ENCODE measurements around the gene EXTL2.
"Not testable (repeated sequence)": the region's sequence is repeated elsewhere in the genome, so short reads cannot be mapped to it uniquely, and the experiment has no call there.

Gene EXTL2

DNA sequence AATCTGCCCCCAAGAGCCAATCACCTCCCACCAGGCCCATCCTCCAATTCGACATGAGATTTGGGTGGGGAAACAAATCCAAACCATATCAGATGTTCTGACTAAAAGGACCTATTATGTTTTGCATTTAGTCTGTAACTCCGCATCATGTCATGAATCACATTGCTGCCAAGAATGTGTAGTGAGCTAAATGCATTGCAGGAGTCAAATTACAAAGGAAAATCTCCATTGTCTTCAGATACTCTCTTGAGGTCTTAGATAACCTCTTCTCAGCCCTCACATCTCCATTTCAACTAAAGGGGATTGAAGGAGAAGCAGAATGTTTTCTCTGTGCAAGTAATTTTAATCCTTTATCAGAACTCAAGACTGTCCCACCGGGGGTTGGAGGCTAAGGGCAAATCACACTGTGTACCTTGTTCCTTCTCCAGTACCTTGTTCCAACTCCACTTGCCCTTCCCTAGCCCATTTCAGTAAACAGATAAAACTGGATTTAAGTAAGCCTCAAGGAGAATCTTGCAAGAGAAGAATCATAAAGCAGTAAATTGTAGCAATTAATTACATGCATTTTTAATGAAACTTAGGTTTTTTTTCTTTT, 34.1 kb downstream of the EXTL2 start:
- no peak for DNase-seq (ENCODE audit: extremely low spot score)
- TF ChIP-seq CTCF (IDR thresholded peaks at IDR 0.05; ENCODE audit: control extremely low read depth, extremely low read depth, low read depth, missing control alignments), result no peak
- POLR2A ChIA-PET, result no interaction called here
- CTCF ChIA-PET, result interaction anchor here (3.0 kb wide), 1 partner anchor 8 kb away, joined by 11 read pairs; no protein-coding TSS in a partner anchor

DNA sequence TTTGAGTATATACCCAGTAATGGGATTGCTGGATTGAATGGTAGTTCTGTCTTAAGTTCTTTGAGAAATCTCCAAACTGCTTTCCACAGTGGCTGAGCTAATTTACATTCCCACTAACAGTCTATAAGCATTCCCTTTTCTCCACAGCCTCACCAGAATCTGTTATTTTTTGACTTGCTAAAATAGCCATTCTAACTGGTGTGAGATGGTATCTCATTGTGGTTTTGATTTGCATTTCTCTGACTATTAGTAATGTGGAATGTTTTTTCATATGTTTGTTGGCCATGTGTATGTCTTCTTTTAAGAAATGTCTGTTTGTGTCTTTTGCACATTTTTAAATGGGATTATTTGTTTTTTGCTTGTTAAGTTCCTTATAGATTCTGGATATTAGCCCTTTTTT, 39.5 kb downstream of the EXTL2 start:
- CTCF ChIA-PET, result interaction anchor here (0.8 to 2.4 kb wide), 3 partner anchors 8 to 21 kb away, joined by 3 to 7 read pairs (median 4); no protein-coding TSS in a partner anchor
- POLR2A ChIA-PET, result not testable (repeated sequence)

DNA sequence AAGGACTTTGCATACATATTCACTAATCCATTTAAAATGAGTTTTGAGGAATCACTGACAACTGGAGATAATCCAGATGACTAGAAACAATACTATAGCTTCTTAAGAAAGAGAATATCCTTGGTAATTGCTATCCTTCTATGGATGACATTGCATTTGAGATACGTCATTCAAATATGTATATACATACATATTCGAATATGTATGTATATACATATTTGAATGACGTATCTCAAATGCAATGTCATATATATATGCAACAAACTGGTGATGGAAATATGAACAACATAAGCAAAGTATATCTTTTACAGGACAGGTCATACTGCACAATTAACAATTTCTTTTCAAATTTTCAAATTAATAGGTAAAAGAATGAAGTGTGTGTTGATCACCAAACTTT, 41.7 kb downstream of the EXTL2 start:
- CTCF ChIA-PET, result interaction anchor here (1.2 kb wide), 1 partner anchor 17 kb away, joined by 3 read pairs; no protein-coding TSS in a partner anchor
- POLR2A ChIA-PET, result no interaction called here
- DNase-seq (ENCODE audit: extremely low spot score), result no peak
- no peak for TF ChIP-seq CTCF (IDR thresholded peaks at IDR 0.05; ENCODE audit: control extremely low read depth, extremely low read depth, low read depth, missing control alignments)

More for the DNA sequence above, 39.5 kb downstream of the EXTL2 start:
- not testable (repeated sequence) for DNase-seq (ENCODE audit: extremely low spot score)

- ChIA-PET POLR2A (no interaction called here), CTCF (no interaction called here)
- DNase-seq (ENCODE audit: extremely low spot score), result no peak
- no peak for TF ChIP-seq CTCF (IDR thresholded peaks at IDR 0.05; ENCODE audit: control extremely low read depth, extremely low read depth, low read depth, missing control alignments)
Observed at GRCh38 chr1:100851726-100852125, 42.9 kb downstream of the EXTL2 start.

DNA sequence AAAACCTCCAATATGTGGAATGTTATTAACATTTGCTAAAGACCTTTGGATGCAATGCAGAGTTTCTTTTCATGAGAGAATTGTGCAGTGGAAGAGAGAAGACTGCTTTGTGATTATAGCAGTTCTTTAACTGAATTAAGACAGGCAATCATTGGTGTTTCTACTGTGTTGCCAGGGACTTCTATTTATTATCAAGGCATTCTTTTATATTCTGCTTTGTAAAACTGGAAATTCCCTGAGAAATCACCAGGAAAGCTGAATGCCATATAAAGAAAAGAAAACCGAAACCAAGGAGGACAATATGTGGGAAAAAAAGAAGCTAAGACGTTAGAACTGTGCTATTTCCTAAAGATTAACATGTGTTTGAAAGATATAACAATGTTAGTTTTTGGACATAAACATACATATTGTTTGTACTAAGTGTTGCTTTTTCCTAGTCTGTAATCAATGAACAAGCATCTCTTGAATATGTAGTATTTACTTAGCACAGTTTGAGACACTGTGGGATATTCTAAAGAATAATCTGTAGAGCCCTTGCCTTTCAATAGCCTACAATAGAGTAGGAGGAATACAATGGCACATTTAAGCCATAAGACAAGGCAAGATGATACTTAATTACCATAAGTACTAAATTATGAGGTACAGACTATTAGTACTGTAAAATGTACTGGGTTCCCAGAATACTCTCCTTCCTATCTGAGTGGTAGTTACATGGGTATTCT, 47.1 kb downstream of the EXTL2 start:
- POLR2A ChIA-PET, result no interaction called here
- no peak for DNase-seq (ENCODE audit: extremely low spot score)
- no peak for TF ChIP-seq CTCF (IDR thresholded peaks at IDR 0.05; ENCODE audit: control extremely low read depth, extremely low read depth, low read depth, missing control alignments)
- CTCF ChIA-PET, result interaction anchor here (2.0 to 2.2 kb wide), 2 partner anchors 21 to 22 kb away, joined by 6 to 8 read pairs; no protein-coding TSS in a partner anchor

DNA sequence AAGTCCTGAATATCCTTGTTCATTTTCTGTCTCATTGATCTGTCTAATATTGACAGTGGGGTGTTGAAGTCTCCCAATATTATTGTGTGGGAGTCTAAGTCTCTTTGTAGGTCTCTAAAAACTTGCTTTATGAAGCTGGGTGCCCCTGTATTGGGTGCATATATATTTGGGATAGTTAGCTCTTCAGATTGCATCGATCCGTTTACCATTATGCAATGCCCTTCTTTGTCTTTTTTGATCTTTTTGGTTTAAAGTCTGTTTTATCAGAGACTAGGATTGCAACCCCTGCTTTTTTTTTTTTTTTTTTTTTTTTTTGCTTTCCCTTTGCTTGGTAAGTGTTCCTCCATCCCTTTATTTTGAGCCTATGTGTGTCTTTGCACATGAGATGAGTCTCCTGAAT, 51.5 kb downstream of the EXTL2 start:
- CTCF ChIA-PET, result interaction anchor here (1.2 kb wide), 1 partner anchor 30 kb away, joined by 3 read pairs; no protein-coding TSS in a partner anchor
- DNase-seq (ENCODE audit: extremely low spot score); POLR2A ChIA-PET: not testable (repeated sequence)

GRCh38 chr1:100835866-100836842, 58.5 kb downstream of the EXTL2 start:
- CTCF ChIA-PET, result interaction anchor here (0.8 to 1.2 kb wide), 3 partner anchors 9 to 452 kb away, joined by 3 read pairs; no protein-coding TSS in a partner anchor
- DNase-seq (ENCODE audit: extremely low spot score), result no peak
- POLR2A ChIA-PET, result no interaction called here
- no peak for TF ChIP-seq CTCF (IDR thresholded peaks at IDR 0.05; ENCODE audit: control extremely low read depth, extremely low read depth, low read depth, missing control alignments)

Measured in GM10248 (cell line).